OCI-LY3 (cell line): ENCODE measurements around the gene NEK10.

ENCODE experiments used
- CTCF ChIP-seq: fragments of 200-600, 300-600 bp; sonication (generic); IDR thresholded peaks from 2 replicates; pipeline ENCODE4 v1.5.1; 2014; ENCODE audit warnings: antibody characterized with exemption, low read length, low read depth
- EZH2phosphoT487 ChIP-seq: fragments of 200-600 bp; shearing (Covaris generic); IDR thresholded peaks from 2 replicates; pipeline ENCODE4 v1.6.1; 2018; ENCODE audit warnings: antibody characterized with exemption, mixed run types, low read depth

GRCh38 chr3:27165321-27165721, 203.9 kb downstream of the NEK10 start:
- TF ChIP-seq CTCF = no peak
- TF ChIP-seq EZH2phosphoT487 = no peak
